GM19452 (cell line): ENCODE data around the gene RUNX1.

Experiments used
- ATAC-seq: cut with Tn5 transposase; IDR thresholded peaks from one replicate; pipeline ENCODE4 v1.9.1; 2021; ENCODE audit not compliant: unreplicated experiment

Gene RUNX1

GRCh38 chr21:35048706-35049617, at the start of gene RUNX1:
RUNX1 (minus strand) TSS chr21:35049302.
- ATAC-seq = peak; percentile 59

GRCh38 chr21:35097525-35097924, 48.4 kb upstream of the RUNX1 start:
- no peak for ATAC-seq

- ATAC-seq = no peak
These were observed 47.9 kb upstream of the RUNX1 start for GRCh38 chr21:35096959-35097358.

- ATAC-seq = no peak
These were observed 46.8 kb upstream of the RUNX1 start for GRCh38 chr21:35095859-35096291.

GRCh38 chr21:35093514-35093913, 44.4 kb upstream of the RUNX1 start:
- no peak for ATAC-seq

- ATAC-seq = no peak
These were observed 42.4 kb upstream of the RUNX1 start for GRCh38 chr21:35091496-35091895.

GRCh38 chr21:35090403-35090802, 41.3 kb upstream of the RUNX1 start:
- no peak for ATAC-seq

- no peak for ATAC-seq
These were observed 39.2 kb upstream of the RUNX1 start for GRCh38 chr21:35088319-35088771.

- no peak for ATAC-seq
These were observed 37.3 kb upstream of the RUNX1 start for GRCh38 chr21:35086357-35086756.

- no peak for ATAC-seq
These were observed 35.8 kb upstream of the RUNX1 start for GRCh38 chr21:35084869-35085268.

- no peak for ATAC-seq
These were observed 34.1 kb upstream of the RUNX1 start for GRCh38 chr21:35083246-35083645.

GRCh38 chr21:35081861-35082260, 32.8 kb upstream of the RUNX1 start:
- ATAC-seq = no peak

GRCh38 chr21:35079181-35079580, 30.1 kb upstream of the RUNX1 start:
- no peak for ATAC-seq

- ATAC-seq = no peak
These were observed 28.9 kb upstream of the RUNX1 start for GRCh38 chr21:35077975-35078374.

- no peak for ATAC-seq
These were observed 28.4 kb upstream of the RUNX1 start for GRCh38 chr21:35077466-35077865.

- ATAC-seq = no peak
These were observed 26.4 kb upstream of the RUNX1 start for GRCh38 chr21:35075546-35075945.

GRCh38 chr21:35072960-35073359, 23.9 kb upstream of the RUNX1 start:
- ATAC-seq = no peak

GRCh38 chr21:35072557-35072956, 23.5 kb upstream of the RUNX1 start:
- ATAC-seq = no peak

- no peak for ATAC-seq
These were observed 22.2 kb upstream of the RUNX1 start for GRCh38 chr21:35071347-35071746.

- ATAC-seq = no peak
These were observed 21.3 kb upstream of the RUNX1 start for GRCh38 chr21:35070436-35070835.

GRCh38 chr21:35066824-35067223, 17.7 kb upstream of the RUNX1 start:
- ATAC-seq = no peak

- ATAC-seq = no peak
These were observed 14.5 kb upstream of the RUNX1 start for GRCh38 chr21:35063428-35064172.
